Raji (cell line): ENCODE measurements around the gene AP3S1.

Experiments
- POLR2A ChIP-seq: IDR thresholded peaks from 2 replicates; pipeline ENCODE4 v1.6.1; 2011; ENCODE audit warnings: low read depth, low read length, control low read depth; ENCODE audit not compliant: insufficient read depth

AP3S1 gene

DNA sequence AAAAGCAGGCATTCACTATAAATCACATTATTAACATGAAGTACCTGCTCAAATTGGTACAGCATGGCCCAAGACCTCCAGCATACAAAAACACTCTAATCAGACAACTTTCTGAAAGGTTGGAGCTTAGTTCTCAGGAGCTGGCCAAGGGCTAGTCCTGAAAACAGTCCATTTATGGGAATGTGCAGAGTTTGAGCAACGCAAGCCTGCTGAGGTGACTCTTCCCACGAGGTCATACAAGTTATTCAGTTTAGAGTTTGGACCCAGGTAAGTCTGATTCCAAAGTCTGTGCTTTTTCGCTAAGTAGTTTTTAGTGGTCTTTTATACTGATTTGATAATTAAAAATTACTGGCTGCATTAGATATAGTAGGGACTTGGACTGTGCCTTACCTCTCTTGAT lies 52.6 kb downstream of the AP3S1 start:
- TF ChIP-seq POLR2A = no peak

DNA sequence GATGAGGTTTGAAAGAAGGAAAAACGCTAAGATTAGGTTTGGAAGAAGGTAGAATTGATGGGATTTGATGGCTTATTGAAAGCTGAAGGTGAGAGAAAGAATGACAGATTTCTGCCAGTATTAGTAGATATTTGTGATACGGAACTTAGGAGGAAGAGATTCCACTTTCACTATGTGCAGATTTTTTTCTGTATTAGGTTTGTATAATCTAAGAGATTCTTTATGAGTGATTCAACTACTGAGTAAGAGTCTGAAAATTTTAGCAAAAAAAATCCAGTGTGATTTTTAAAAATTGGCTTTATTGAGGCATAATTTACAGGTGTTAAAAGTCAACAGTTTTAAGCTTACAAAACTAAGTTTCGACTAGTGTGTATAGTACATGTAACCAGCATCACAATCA lies 54.1 kb downstream of the AP3S1 start:
- no peak for TF ChIP-seq POLR2A

DNA sequence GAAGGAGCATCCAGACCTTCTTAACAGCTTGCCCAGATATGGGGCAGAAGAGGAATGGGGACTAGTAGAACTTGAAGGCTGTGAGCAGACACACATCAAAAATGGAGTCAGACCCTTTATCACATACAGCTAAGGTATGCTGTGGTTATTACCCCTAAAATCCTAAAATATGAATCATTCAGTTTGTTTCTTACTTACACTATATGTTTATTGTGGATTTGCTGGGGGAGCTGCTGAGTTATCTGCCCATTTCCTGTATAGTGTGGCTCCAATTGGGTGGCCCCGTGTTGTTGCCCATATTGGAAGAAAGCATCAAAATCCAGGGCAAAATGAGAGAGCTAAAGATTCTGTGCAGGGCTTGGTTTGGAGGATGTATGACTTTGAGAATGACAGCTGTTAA lies 56.9 kb downstream of the AP3S1 start:
- TF ChIP-seq POLR2A = no peak

DNA sequence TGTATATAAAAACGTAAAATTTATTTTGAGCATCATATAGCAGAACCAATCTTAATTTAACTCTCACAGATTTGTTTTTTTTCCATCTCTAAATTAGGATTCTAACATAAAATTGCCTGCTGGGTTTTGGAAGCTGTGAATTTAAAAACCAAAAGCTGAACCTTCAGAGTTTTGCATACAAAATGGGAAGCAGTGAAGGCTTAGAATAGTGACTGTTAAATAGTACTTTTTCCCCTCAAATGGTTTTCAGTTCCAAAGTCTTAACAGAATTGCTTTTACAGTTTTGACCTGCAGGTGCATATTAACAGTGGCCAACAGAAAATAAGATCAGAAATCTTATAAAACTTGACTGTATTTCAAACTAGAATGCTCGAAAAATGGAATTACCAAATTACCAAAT lies 65.4 kb downstream of the AP3S1 start:
- no peak for TF ChIP-seq POLR2A

DNA sequence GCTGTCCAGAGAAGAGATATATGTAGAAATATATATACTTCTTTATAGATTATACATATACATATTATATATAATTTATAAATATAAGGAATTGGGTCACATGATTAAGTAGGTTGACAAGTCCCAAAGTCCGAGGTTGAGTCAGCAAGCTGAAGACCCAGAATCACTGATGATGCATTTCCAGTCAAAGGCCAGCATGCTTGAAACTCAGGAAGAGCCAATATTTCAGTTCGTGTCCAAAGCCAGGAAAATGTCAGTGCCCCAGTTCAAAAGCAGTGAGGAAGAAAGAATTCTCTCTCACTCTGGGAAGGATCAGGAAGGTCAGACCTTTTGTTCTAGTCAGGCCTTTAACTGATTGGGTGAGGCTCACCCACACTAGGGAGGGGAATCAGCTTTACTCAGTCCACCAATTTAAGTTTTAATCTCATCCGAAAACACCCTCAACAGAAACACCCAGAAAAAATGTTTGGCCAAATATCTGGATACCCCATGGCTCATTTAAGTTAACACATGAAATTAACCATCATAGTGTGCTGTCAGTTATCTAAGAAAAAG lies 78.5 kb downstream of the AP3S1 start:
- TF ChIP-seq POLR2A = no peak

DNA sequence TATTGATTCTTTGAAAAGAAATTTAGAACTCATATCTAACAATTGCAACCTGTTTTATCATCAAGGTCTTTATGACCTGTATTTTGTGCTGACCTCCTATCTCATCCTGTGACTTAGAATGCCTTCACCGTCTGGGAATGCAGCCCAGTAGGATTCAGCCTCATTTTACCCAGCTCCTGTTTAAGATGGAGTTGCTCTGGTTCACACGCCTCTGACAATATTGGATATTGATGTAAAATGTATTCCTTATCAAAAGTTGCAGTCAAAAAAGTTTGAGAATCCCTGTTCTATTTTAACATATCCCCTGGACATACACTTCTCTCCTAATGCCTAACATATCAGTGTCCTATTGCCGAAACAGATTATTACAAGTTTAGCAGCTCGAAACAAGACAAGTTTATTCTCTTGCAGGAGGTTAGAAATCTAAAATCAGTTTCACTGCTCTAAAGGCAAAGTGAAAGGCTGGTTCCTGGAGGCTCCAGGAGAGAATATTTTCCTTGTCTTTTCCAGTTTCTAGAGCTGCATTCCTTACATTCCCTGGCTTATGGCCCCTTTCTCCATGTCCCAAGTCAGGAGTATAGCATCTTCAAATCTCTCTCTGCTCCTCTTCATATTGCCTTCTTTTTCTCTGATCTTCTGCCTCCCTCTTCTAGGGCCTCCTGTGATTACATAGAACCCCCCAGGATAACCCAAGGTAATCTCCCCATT lies 89.0 kb downstream of the AP3S1 start:
- no peak for TF ChIP-seq POLR2A

DNA sequence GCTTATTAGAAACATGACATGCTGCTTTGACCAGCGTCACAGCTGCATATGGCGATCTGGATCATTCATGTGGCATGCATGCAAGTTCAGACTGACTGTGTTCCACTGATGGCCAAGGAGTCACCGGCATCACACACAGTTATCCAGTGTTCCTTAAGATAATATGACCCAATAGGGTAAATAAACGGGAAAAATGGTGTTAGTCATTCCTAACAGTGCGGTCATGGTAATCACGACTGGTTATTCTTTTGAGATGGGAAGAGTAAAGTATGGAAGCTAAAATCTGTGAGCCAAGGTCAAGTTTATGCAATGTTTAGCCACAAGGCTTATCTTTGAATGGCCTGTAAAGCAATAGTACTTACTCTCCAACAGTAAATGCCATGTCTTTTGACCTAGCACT lies 91.3 kb downstream of the AP3S1 start:
- TF ChIP-seq POLR2A = no peak

DNA sequence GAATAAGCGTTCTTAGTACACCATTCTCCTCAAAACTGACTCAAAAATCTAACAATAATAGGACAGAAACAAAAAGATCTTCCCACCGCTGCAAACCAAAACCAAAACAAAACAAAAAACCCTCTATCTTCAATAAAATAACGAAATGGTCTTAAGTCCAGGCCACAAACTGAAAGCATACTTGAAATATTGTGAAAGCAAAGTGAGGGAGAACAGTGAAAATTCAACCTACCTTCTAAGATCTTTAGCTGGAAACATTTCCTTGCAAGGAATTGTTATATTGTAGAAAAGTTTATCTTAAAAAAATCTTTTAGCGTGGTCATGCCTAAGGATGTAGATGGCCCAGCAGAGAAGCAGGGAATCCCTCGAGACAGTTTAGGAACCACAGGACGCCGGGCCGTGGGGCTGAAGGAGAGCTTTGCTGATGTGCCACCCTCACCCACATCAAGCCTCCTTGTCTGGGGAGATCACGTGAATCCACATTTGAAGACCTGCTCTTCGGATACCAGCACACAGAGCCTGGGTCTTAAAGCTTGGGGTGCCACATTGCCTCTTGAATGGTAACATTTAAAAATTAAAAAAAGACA lies 92.7 kb downstream of the AP3S1 start:
- no peak for TF ChIP-seq POLR2A

DNA sequence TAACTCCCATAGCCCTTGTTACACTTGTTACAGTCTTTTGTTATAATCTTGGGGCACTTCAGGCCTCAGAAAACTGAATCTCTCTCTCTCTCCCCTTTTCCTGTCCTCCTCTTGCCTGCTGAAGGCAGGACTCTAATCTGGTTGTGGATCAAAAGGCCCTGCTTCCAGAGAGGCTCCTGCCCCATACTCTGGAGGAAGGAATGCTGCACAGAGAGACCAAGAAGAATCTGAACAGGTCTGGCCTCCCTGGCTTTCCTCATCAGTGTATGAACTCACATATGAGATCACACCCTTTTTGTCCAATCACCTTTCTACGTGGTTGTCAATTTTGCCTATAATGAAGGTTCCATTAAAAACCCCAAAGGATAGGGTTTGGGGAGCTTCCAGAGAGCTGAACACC lies 94.3 kb downstream of the AP3S1 start:
- TF ChIP-seq POLR2A = no peak

DNA sequence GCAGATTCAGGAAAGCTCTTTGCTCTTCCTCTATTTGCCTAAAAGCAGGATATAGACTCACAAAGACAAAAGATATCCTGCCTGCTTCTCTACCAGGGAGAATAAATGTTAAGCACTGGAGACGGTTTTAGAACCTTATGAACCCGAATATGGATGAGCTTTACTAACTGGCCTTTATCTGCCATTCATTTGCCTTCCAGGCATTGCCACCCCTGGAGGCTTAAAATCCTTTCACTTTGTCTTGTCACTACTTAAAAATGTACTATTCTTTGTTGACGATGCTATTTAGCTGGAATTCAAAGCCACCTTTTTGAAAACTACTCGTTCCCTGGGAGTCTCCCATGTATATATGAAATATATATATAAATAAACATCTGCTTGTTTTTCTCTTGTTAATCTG lies 97.3 kb downstream of the AP3S1 start:
- no peak for TF ChIP-seq POLR2A

DNA sequence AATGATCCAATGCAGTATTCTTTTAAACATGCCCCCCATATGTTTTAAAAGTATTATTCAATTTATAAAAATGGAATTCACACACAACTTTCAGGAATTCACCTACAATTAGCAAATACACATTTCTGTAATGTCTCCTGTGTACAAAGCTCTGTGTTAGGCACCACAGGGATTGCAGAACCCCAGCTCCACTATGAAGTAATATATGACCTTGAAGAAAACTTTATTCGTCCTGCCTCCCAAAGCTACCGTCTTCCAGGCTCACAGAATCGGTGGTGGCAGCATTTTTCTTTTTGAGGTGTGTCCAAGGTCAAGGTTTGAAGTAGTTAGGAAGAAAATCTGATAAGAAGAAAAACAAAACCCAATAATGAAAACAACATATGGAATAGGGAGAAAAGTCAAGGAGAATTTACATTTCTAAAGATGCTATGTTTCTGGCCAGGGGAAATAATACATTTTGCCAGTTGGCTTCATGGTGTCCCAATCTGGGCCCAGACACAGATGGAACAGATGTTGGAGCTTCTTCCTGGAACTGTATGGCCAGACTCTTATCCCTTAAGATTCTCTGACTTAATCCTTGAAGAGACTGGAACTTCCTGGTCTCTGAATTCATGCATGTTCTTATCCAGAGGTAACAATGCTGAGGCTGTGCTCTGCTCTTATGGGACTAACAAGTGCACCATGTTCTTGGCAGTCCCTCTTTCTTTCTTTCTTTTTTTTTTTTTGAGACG lies 98.5 kb downstream of the AP3S1 start:
- no peak for TF ChIP-seq POLR2A

DNA sequence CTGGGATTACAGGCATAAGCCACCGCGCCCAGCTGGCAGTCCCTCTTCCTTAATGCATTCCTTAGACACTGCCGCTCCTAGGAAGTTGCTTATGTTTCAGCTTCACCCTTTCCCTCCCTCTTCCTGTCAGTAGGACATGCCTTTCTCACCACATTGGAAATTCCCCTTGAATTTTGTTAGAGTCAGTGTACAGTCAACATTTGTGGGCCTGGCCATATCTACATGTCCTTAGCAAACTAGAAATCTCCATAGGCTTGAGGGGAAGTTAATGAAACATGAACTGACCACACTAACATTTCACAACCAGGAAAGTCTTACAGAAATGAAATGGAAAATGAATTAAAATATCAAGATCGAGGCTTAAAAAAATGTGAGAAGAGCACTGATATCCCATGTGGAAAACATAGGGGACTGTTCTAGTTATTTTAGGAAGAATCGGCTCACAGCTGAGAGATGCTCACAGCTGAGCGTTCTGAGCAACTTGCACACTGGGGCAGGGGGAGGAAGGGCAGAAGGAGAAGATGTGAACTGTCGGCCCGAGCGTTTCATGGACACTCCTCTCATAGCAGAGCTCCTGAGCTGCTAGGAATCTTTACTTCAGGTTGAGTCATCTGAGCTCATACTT lies 99.4 kb downstream of the AP3S1 start:
- no peak for TF ChIP-seq POLR2A

DNA sequence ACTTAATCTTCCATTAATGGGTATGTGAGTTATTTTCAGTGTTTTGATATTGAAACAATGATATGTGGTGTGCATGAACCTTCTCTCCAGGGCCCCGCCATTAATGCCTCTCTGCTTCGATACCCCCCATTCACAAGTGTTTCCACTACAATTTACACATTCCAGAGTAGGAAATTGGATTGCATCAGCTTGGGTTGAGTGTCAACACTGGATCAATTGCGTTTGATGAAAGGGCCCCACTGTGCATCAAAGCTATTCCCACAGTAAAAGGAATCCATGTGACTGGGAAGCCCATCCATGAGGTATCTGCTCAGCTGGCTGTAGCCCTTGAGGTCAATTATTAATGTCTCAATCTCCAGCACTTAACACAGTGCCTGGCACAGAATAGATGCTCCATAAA lies 102.8 kb downstream of the AP3S1 start:
- no peak for TF ChIP-seq POLR2A

DNA sequence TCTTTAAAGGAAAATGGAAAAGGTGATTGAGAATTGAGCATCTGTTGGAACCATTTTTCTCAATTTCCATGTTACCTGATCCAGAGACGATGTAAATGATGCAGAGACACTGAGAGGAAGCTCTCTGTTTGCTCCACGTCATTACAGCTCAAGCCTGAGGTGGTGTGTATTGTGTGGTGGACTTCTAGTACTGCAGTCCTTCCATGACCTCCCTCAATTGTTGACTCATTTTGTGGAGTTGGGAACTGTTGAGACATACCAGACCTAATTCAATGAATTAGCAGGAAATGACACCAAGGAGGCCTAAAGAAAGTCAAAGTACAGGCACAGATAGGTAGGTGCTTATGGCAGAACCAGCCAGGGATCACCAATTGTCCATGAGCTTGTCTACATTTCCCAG lies 104.9 kb downstream of the AP3S1 start:
- TF ChIP-seq POLR2A = no peak

DNA sequence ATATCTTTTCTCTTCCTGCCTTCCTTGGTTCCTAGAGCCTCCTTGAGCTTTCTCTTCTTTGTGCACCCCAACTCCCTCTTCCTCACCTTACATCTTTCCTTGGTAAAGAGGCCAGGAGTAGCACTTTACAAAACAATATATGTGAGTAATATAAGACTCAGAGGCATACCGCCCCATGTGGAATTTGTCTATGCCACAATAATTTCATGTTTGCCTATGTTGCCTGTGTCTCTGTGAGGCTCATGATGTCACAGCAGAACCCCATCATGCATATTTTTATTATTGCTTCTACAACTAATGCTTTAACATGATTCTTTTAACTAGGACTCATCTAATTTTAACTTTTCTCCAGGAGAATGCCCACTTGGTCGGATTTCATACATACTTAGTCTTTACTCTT lies 105.5 kb downstream of the AP3S1 start:
- TF ChIP-seq POLR2A = no peak
